Bronchial epithelial cell (primary cell): ENCODE results near the gene CCDC149. TPM values are rescaled to one million over a fixed set of nuclear protein-coding genes. Genes with fewer than 3 reads are reported as not detected.

Experiments
- DNase-seq: peaks from one replicate; pipeline ENCODE4 v3.0.0-alpha.2; 2010; ENCODE audit warnings: low read depth
- FAIRE-seq: peaks from 2 replicates; lab custom pipeline; 2011; peaks lifted over from hg19 to GRCh38; lab: Jason Lieb, UNC
- H3K27me3 ChIP-seq: 2 replicates; pipeline ENCODE4 v1.5.1; 2011; ENCODE audit warnings: low read length; ENCODE audit not compliant: control insufficient read depth, insufficient read depth
- H3K36me3 ChIP-seq: 2 replicates; pipeline ENCODE4 v1.5.1; 2011; ENCODE audit warnings: low read length; ENCODE audit not compliant: control insufficient read depth, insufficient read depth
- H3K4me3 ChIP-seq: 2 replicates; pipeline ENCODE4 v1.5.1; 2011; ENCODE audit warnings: mild to moderate bottlenecking, low read depth, low read length, control low read depth
- CTCF ChIP-seq: IDR thresholded peaks from 2 replicates; pipeline ENCODE4 v1.5.1; 2011; ENCODE audit warnings: mild to moderate bottlenecking, moderate library complexity, low read length, control low read depth, inconsistent platforms; ENCODE audit not compliant: insufficient read depth, severe bottlenecking
- total RNA-seq: library from RNA; depleted of rRNA; stranded (reverse); fragments of >200 nt; gene quantifications from 2 replicates; pipeline ENCODE4 v1.2.1, GENCODE V29; 2014

CCDC149 gene
- total RNA-seq, 1 donor from 2014 or later: 4.2 TPM

DNA sequence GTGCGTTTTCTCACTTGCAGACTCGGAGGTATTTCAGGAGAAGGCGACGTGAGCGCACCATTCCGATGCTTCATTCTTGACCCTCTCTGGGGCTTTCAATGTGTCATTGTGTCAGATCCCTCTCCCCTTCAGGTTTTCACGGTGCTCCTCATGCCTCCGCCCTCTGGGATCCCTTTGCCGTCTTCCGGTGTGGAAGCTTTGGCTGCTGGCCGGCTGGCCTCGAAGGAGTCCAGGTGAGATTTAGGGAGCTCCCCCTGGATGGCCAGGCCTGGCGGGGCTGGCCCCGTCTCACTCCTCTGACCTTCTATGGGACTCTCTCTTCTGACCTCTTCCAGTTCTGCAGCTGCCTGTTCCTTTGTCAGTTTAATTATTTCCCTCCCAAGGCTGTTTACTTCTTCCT, 104.6 kb downstream of the CCDC149 start:
- no peak for DNase-seq
- no peak overlapping the region for H3K4me3 ChIP-seq
- FAIRE-seq: no peak
- H3K27me3 ChIP-seq: no peaks in the 10 kb centered on the region
- H3K36me3 ChIP-seq: no peaks in the 10 kb centered on the region
- TF ChIP-seq CTCF: no peak

GRCh38 chr4:24807611-24808010, 105.2 kb downstream of the CCDC149 start:
- Histone ChIP-seq H3K36me3 (no peaks in the 10 kb centered on the region), H3K4me3 (no peak overlapping the region), H3K27me3 (no peaks in the 10 kb centered on the region)
- DNase-seq (no peak), FAIRE-seq (no peak)
- no peak for TF ChIP-seq CTCF

- H3K27me3 ChIP-seq: no peaks in the 10 kb centered on the region
- no peak for TF ChIP-seq CTCF
- DNase-seq (no peak), FAIRE-seq (no peak)
- no peaks in the 10 kb centered on the region for H3K36me3 ChIP-seq
- H3K4me3 ChIP-seq: no peak overlapping the region
Measured at GRCh38 chr4:24806206-24806990, 106.4 kb downstream of the CCDC149 start.

DNA sequence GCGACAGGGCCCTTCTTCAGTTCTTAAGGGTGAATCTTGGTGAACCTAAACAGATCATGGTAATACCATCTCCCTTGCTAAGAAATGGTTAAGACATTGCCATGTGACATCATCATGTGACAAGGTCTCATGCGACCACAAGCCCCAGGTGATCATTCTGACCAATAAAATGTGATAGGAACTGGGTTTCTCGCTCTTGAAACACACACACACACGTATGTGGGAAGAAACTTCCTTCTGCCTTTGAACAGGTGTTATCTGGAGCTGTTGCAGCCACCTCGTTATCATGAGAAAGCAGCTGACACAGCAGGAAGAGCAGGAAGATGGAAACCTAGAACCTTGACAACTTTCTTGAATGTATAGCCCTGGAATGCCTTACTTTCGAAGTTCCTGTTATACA, 107.3 kb downstream of the CCDC149 start:
- DNase-seq (peak; percentile 17), FAIRE-seq (no peak)
- no peaks in the 10 kb centered on the region for H3K27me3 ChIP-seq
- no peak overlapping the region for H3K4me3 ChIP-seq
- no peak for TF ChIP-seq CTCF
- no peaks in the 10 kb centered on the region for H3K36me3 ChIP-seq

GRCh38 chr4:24805067-24805466, 107.8 kb downstream of the CCDC149 start:
- H3K4me3 ChIP-seq: no peak overlapping the region
- no peaks in the 10 kb centered on the region for H3K36me3 ChIP-seq
- H3K27me3 ChIP-seq: no peaks in the 10 kb centered on the region
- FAIRE-seq: peak; percentile 86
- no peak for TF ChIP-seq CTCF
- peak; percentile 74 for DNase-seq

- no peak for DNase-seq
- Histone ChIP-seq H3K27me3 (no peaks in the 10 kb centered on the region), H3K4me3 (no peak overlapping the region), H3K36me3 (no peaks in the 10 kb centered on the region)
- FAIRE-seq: no peak
- no peak for TF ChIP-seq CTCF
Measured at GRCh38 chr4:24802648-24803047, 110.2 kb downstream of the CCDC149 start.
